ENCODE measurements around the gene FREM2. TPM values are rescaled to one million over a fixed set of nuclear protein-coding genes. Genes with fewer than 3 reads are reported as not detected.

The FREM2 gene
- total RNA-seq, 1 experiment from 2014 or later = 0.05 TPM

GRCh38 chr13:38883783-38884182, 196.9 kb downstream of the FREM2 start:
- Histone ChIP-seq H3K36me3 (ENCODE audit: control insufficient read depth in 1 of 2, insufficient read depth in 2 of 2, low read length in 2 of 2) (no peaks in the 10 kb centered on the region), H2AFZ (ENCODE audit: low read depth, low read length, poor library complexity, severe bottlenecking) (no peak overlapping the region), H3K9me3 (ENCODE audit: control insufficient read depth in 1 of 2, insufficient read depth in 1 of 2, low read depth in 1 of 2, low read length in 2 of 2) (no peaks in the 10 kb centered on the region), H3K4me2 (ENCODE audit: low read length) (no peak overlapping the region), H3K9me2 (ENCODE audit: insufficient read depth) (no peaks in the 10 kb centered on the region), H3K4me3 (replicated peaks in 1 of 2; ENCODE audit: low read depth in 1 of 2, low read length in 2 of 2) (no peak overlapping the region), H3K27me3 (ENCODE audit: insufficient read depth, low read length) (0 out of 2 replicates have a peak, but pooled peaks cover 4% of the 10 kb centered on the region), H3K27ac (ENCODE audit: low read depth, low read length) (no peak overlapping the region), H3K4me1 (ENCODE audit: control insufficient read depth in 1 of 2, insufficient read depth in 2 of 2, low read length in 2 of 2) (no peaks in the 10 kb centered on the region), H3K79me2 (ENCODE audit: insufficient read depth, low read length) (no peaks in the 10 kb centered on the region), H3K9ac (ENCODE audit: low read length) (no peak overlapping the region), H4K20me1 (ENCODE audit: insufficient read depth) (no peaks in the 10 kb centered on the region; the same call in 1 of the 2 replicates)
- ChIA-PET CTCF (interaction anchor here (0.9 to 1.3 kb wide), 2 partner anchors 10 to 11 kb away, joined by 4 read pairs; no protein-coding TSS in a partner anchor), POLR2A (interaction anchor here (1.1 kb wide), 1 partner anchor 54 kb away, joined by 3 read pairs; no protein-coding TSS in a partner anchor), RAD21 (ENCODE audit: low non-redundant PET in 1 of 2, low total read pairs in 2 of 2, uncharacterized antibody in 2 of 2, unreplicated experiment in 2 of 2) (no interaction called here)
- TF ChIP-seq EZH2 (IDR thresholded peaks at IDR 0.05) (no peak), ZNF274 (IDR thresholded peaks at IDR 0.05; ENCODE audit: low read depth, low read length) (no peak), POLR2A (IDR thresholded peaks at IDR 0.05; ENCODE audit: borderline replicate concordance, extremely low read depth, insufficient read depth, insufficient read length) (no peak), JUND (IDR thresholded peaks at IDR 0.05) (no peak), SRF (IDR thresholded peaks at IDR 0.05; ENCODE audit: low read depth) (no peak), POLR2AphosphoS5 (IDR thresholded peaks at IDR 0.05; ENCODE audit: low read depth, low read length) (no peak), TCF7L2 (IDR thresholded peaks at IDR 0.05; ENCODE audit: borderline replicate concordance, extremely low read depth, insufficient read depth, insufficient read length) (no peak), CBX3 (IDR thresholded peaks at IDR 0.05; ENCODE audit: low read depth) (no peak), FOSL1 (IDR thresholded peaks at IDR 0.05; ENCODE audit: low read depth) (no peak), ZFX (IDR thresholded peaks at IDR 0.05) (no peak), ELF1 (IDR thresholded peaks at IDR 0.05; ENCODE audit: borderline replicate concordance, low read depth) (no peak), RAD21 (IDR thresholded peaks at IDR 0.05; ENCODE audit: low read depth) (no peak)
- TF ChIP-seq, protein P1, sequence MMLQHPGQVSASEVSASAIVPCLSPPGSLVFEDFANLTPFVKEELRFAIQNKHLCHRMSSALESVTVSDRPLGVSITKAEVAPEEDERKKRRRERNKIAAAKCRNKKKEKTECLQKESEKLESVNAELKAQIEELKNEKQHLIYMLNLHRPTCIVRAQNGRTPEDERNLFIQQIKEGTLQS (IDR thresholded peaks at IDR 0.05) = no peak
- no peak for DNase-seq (ENCODE audit: low read depth, low spot score)
- intact Hi-C loops (cut with micrococcal nuclease) = no loop called here
- BruUV-seq (replicated peaks) = no TSS peak
- ATAC-seq = no peak

GRCh38 chr13:38888309-38888708, 201.4 kb downstream of the FREM2 start:
- H3K36me3 ChIP-seq (ENCODE audit: control insufficient read depth in 1 of 2, insufficient read depth in 2 of 2, low read length in 2 of 2) = no peaks in the 10 kb centered on the region
- intact Hi-C loops (cut with micrococcal nuclease) = no loop called here
- POLR2A ChIA-PET = no interaction called here
- ATAC-seq = no peak
- no peaks in the 10 kb centered on the region for H3K4me1 ChIP-seq (ENCODE audit: control insufficient read depth in 1 of 2, insufficient read depth in 2 of 2, low read length in 2 of 2)
- no peaks in the 10 kb centered on the region for H4K20me1 ChIP-seq (ENCODE audit: insufficient read depth)
- H3K27ac ChIP-seq (ENCODE audit: low read depth, low read length) = no peak overlapping the region
- H3K9me3 ChIP-seq (ENCODE audit: control insufficient read depth in 1 of 2, insufficient read depth in 1 of 2, low read depth in 1 of 2, low read length in 2 of 2) = no peaks in the 10 kb centered on the region
- H2AFZ ChIP-seq (ENCODE audit: low read depth, low read length, poor library complexity, severe bottlenecking) = no peak overlapping the region
- peaks cover 9% of the 10 kb centered on the region; the same call in 1 of the 2 replicates for H3K27me3 ChIP-seq (ENCODE audit: insufficient read depth, low read length)
- BruUV-seq (replicated peaks) = no TSS peak
- TF ChIP-seq CTCF (IDR thresholded peaks at IDR 0.05 in 2 of 3, conservative IDR thresholded peaks at IDR 0.05 in 1 of 3; ENCODE audit: borderline replicate concordance in 1 of 3, insufficient read depth in 1 of 3, low read depth in 2 of 3, low read length in 2 of 3) = no peak
- no peaks in the 10 kb centered on the region for H3K79me2 ChIP-seq (ENCODE audit: insufficient read depth, low read length)
- no peak overlapping the region for H3K4me2 ChIP-seq (ENCODE audit: low read length)
- DNase-seq (ENCODE audit: low read depth, low spot score) = no peak
- H3K9me2 ChIP-seq (ENCODE audit: insufficient read depth) = no peaks in the 10 kb centered on the region
- no peak overlapping the region for H3K4me3 ChIP-seq (replicated peaks in 1 of 2; ENCODE audit: low read depth in 1 of 2, low read length in 2 of 2)
- no peak overlapping the region for H3K9ac ChIP-seq (ENCODE audit: low read length)
- CTCF ChIA-PET = no interaction called here
- RAD21 ChIA-PET (ENCODE audit: low non-redundant PET in 1 of 2, low total read pairs in 2 of 2, uncharacterized antibody in 2 of 2, unreplicated experiment in 2 of 2) = no interaction called here

Data from HCT116 (cell line).